Measurements from ENCODE around the gene SORCS2.

The SORCS2 gene

GRCh38 chr4:7224878-7225533 lies 32.7 kb downstream of the SORCS2 start:
- no peak overlapping the region for H4K8ac ChIP-seq (ENCODE audit: low read depth, low read length)
- no peak overlapping the region for H2AFZ ChIP-seq (ENCODE audit: insufficient read depth, low read length, poor library complexity)
- H3K9me3 ChIP-seq (ENCODE audit: insufficient read depth, low read depth, low read length), result peaks cover 2% of the 10 kb centered on the region
- no peaks in the 10 kb centered on the region for H3K4me1 ChIP-seq (ENCODE audit: control insufficient read depth in 1 of 2, insufficient read depth in 2 of 2, low read length in 2 of 2)
- no peaks in the 10 kb centered on the region for H3K36me3 ChIP-seq (ENCODE audit: control insufficient read depth in 1 of 2, insufficient read depth in 2 of 2, low read length in 2 of 2)
- H2AK5ac ChIP-seq (ENCODE audit: low read length), result no peak overlapping the region
- no peak overlapping the region for H3K14ac ChIP-seq (ENCODE audit: low read length)
- H3K79me1 ChIP-seq (ENCODE audit: low read length), result no peaks in the 10 kb centered on the region
- no peak overlapping the region for H4K91ac ChIP-seq (ENCODE audit: low read depth, low read length)
- no peak overlapping the region for H3K27ac ChIP-seq (ENCODE audit: low read depth, low read length)
- H3K18ac ChIP-seq (ENCODE audit: low read length), result no peak overlapping the region
- H3K79me2 ChIP-seq (ENCODE audit: control insufficient read depth, insufficient read depth, low read length, poor library complexity), result no peaks in the 10 kb centered on the region
- no peak overlapping the region for H3K4me2 ChIP-seq (ENCODE audit: low read length)
- no peak overlapping the region for H3K4me3 ChIP-seq (ENCODE audit: low read depth, low read length)
- no CpG with 5 or more reads among the region's 11 CpGs for WGBS (ENCODE audit: extremely low coverage, insufficient coverage, insufficient read length)
- DNase-seq, result peak in 1 of 2 donors; percentile 50
- H2BK12ac ChIP-seq (ENCODE audit: low read length), result no peak overlapping the region
- H3K9ac ChIP-seq (ENCODE audit: low read length), result no peak overlapping the region
- H3K4ac ChIP-seq (ENCODE audit: low read depth, low read length), result no peak overlapping the region
- no peak overlapping the region for H2BK5ac ChIP-seq (ENCODE audit: low read depth, low read length, poor library complexity)
- H3K27me3 ChIP-seq (ENCODE audit: insufficient read depth, low read length), result no peaks in the 10 kb centered on the region
- H2BK120ac ChIP-seq (ENCODE audit: insufficient read depth, low read length, poor library complexity), result no peak overlapping the region
- no peak overlapping the region for H3K23ac ChIP-seq (ENCODE audit: low read length)
- no peak overlapping the region for H4K12ac ChIP-seq (ENCODE audit: low read depth, low read length)

- Histone ChIP-seq H2BK5ac (ENCODE audit: low read depth, low read length, poor library complexity) (no peak overlapping the region), H3K27ac (ENCODE audit: low read depth, low read length) (no peak overlapping the region), H3K79me1 (ENCODE audit: low read length) (no peaks in the 10 kb centered on the region), H3K4me3 (ENCODE audit: low read depth, low read length) (peak overlapping the region; percentile 7), H3K9ac (ENCODE audit: low read length) (no peak overlapping the region), H3K4me2 (ENCODE audit: low read length) (no peak overlapping the region), H3K36me3 (ENCODE audit: control insufficient read depth in 1 of 2, insufficient read depth in 2 of 2, low read length in 2 of 2) (no peaks in the 10 kb centered on the region), H4K12ac (ENCODE audit: low read depth, low read length) (no peak overlapping the region), H4K91ac (ENCODE audit: low read depth, low read length) (no peak overlapping the region), H2BK120ac (ENCODE audit: insufficient read depth, low read length, poor library complexity) (no peak overlapping the region), H4K8ac (ENCODE audit: low read depth, low read length) (no peak overlapping the region), H3K23ac (ENCODE audit: low read length) (no peak overlapping the region), H3K4ac (ENCODE audit: low read depth, low read length) (no peak overlapping the region), H3K4me1 (ENCODE audit: control insufficient read depth in 1 of 2, insufficient read depth in 2 of 2, low read length in 2 of 2) (no peaks in the 10 kb centered on the region), H2AK5ac (ENCODE audit: low read length) (no peak overlapping the region), H3K18ac (ENCODE audit: low read length) (no peak overlapping the region), H2BK12ac (ENCODE audit: low read length) (no peak overlapping the region), H3K27me3 (ENCODE audit: insufficient read depth, low read length) (no peaks in the 10 kb centered on the region), H2AFZ (ENCODE audit: insufficient read depth, low read length, poor library complexity) (no peak overlapping the region), H3K79me2 (ENCODE audit: control insufficient read depth, insufficient read depth, low read length, poor library complexity) (no peaks in the 10 kb centered on the region), H3K9me3 (ENCODE audit: insufficient read depth, low read depth, low read length) (peaks cover 3% of the 10 kb centered on the region), H3K14ac (ENCODE audit: low read length) (no peak overlapping the region)
- no CpG with 5 or more reads among the region's 22 CpGs for WGBS (ENCODE audit: extremely low coverage, insufficient coverage, insufficient read length)
- no peak for DNase-seq
These were observed 34.1 kb downstream of the SORCS2 start for GRCh38 chr4:7226439-7226838.

DNA sequence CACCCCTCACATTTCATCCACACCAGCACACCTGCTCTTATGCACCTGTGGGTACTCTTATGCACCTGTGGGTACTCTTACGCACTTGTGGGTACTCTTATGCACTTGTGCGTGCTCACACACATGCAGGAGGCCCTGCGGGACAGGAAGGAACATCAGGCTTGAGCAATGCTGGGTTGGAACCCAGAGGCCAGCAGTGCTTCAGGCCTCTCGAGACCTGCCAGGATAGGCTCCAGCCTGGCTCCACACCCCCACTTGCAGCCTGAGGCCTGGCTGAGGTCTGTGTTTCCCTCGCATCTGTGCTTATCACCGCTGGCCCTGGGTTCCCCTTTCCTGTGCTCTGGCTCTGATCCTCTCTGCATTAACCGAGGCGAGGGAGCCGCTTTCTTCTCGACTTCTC lies 34.7 kb downstream of the SORCS2 start:
- H3K4ac ChIP-seq (ENCODE audit: low read depth, low read length), result no peak overlapping the region

GRCh38 chr4:7228734-7229133 lies 36.4 kb downstream of the SORCS2 start:
- Histone ChIP-seq H3K27me3 (ENCODE audit: insufficient read depth, low read length) (no peaks in the 10 kb centered on the region), H3K79me1 (ENCODE audit: low read length) (no peaks in the 10 kb centered on the region), H2BK120ac (ENCODE audit: insufficient read depth, low read length, poor library complexity) (no peak overlapping the region), H3K4ac (ENCODE audit: low read depth, low read length) (no peak overlapping the region), H2BK5ac (ENCODE audit: low read depth, low read length, poor library complexity) (no peak overlapping the region), H3K9ac (ENCODE audit: low read length) (no peak overlapping the region), H4K12ac (ENCODE audit: low read depth, low read length) (no peak overlapping the region), H4K91ac (ENCODE audit: low read depth, low read length) (no peak overlapping the region), H3K4me1 (ENCODE audit: control insufficient read depth in 1 of 2, insufficient read depth in 2 of 2, low read length in 2 of 2) (no peaks in the 10 kb centered on the region), H3K79me2 (ENCODE audit: control insufficient read depth, insufficient read depth, low read length, poor library complexity) (no peaks in the 10 kb centered on the region), H2AFZ (ENCODE audit: insufficient read depth, low read length, poor library complexity) (no peak overlapping the region), H2AK5ac (ENCODE audit: low read length) (no peak overlapping the region), H3K14ac (ENCODE audit: low read length) (no peak overlapping the region), H3K9me3 (ENCODE audit: insufficient read depth, low read depth, low read length) (peaks cover 3% of the 10 kb centered on the region), H3K27ac (ENCODE audit: low read depth, low read length) (no peak overlapping the region), H4K8ac (ENCODE audit: low read depth, low read length) (no peak overlapping the region), H3K23ac (ENCODE audit: low read length) (no peak overlapping the region), H3K4me2 (ENCODE audit: low read length) (no peak overlapping the region), H3K4me3 (ENCODE audit: low read depth, low read length) (no peak overlapping the region), H3K18ac (ENCODE audit: low read length) (no peak overlapping the region), H2BK12ac (ENCODE audit: low read length) (no peak overlapping the region), H3K36me3 (ENCODE audit: control insufficient read depth in 1 of 2, insufficient read depth in 2 of 2, low read length in 2 of 2) (no peaks in the 10 kb centered on the region)
- DNase-seq, result no peak
- WGBS (ENCODE audit: extremely low coverage, insufficient coverage, insufficient read length), result no CpG with 5 or more reads among the region's 11 CpGs

More for the DNA sequence above, 34.7 kb downstream of the SORCS2 start:
- Histone ChIP-seq H3K79me1 (ENCODE audit: low read length) (no peaks in the 10 kb centered on the region), H2BK120ac (ENCODE audit: insufficient read depth, low read length, poor library complexity) (no peak overlapping the region), H3K14ac (ENCODE audit: low read length) (no peak overlapping the region), H4K12ac (ENCODE audit: low read depth, low read length) (no peak overlapping the region), H3K4me2 (ENCODE audit: low read length) (no peak overlapping the region), H3K9ac (ENCODE audit: low read length) (no peak overlapping the region), H2BK5ac (ENCODE audit: low read depth, low read length, poor library complexity) (no peak overlapping the region), H3K18ac (ENCODE audit: low read length) (no peak overlapping the region), H3K36me3 (ENCODE audit: control insufficient read depth in 1 of 2, insufficient read depth in 2 of 2, low read length in 2 of 2) (no peaks in the 10 kb centered on the region), H2AK5ac (ENCODE audit: low read length) (no peak overlapping the region), H4K91ac (ENCODE audit: low read depth, low read length) (no peak overlapping the region), H4K8ac (ENCODE audit: low read depth, low read length) (no peak overlapping the region), H3K27me3 (ENCODE audit: insufficient read depth, low read length) (no peaks in the 10 kb centered on the region), H3K23ac (ENCODE audit: low read length) (no peak overlapping the region), H3K4me1 (ENCODE audit: control insufficient read depth in 1 of 2, insufficient read depth in 2 of 2, low read length in 2 of 2) (no peaks in the 10 kb centered on the region), H2BK12ac (ENCODE audit: low read length) (no peak overlapping the region), H3K27ac (ENCODE audit: low read depth, low read length) (no peak overlapping the region), H3K4me3 (ENCODE audit: low read depth, low read length) (peak overlapping the region; percentile 16), H2AFZ (ENCODE audit: insufficient read depth, low read length, poor library complexity) (no peak overlapping the region), H3K9me3 (ENCODE audit: insufficient read depth, low read depth, low read length) (peaks cover 3% of the 10 kb centered on the region), H3K79me2 (ENCODE audit: control insufficient read depth, insufficient read depth, low read length, poor library complexity) (no peaks in the 10 kb centered on the region)
- DNase-seq, result no peak
- no CpG with 5 or more reads among the region's 10 CpGs for WGBS (ENCODE audit: extremely low coverage, insufficient coverage, insufficient read length)

All from trophoblast cell (in vitro differentiated cells and primary cell).